Measurements from ENCODE around the gene TLCD5. TPM values are rescaled to one million over a fixed set of nuclear protein-coding genes. Genes with fewer than 3 reads are reported as not detected.

Gene TLCD5
- total and polyA plus RNA-seq, 2 experiments from 2014 or later, result 6.8 to 10.6 TPM

GRCh38 chr11:120342678-120343077 lies 17.6 kb downstream of the TLCD5 start:
- no peak for DNase-seq
- in situ Hi-C loops (cut with MboI), result no loop called here

GRCh38 chr11:120343429-120343828 lies 18.3 kb downstream of the TLCD5 start:
- H3K27me3 ChIP-seq (replicated peaks; ENCODE audit: insufficient read depth), result no peaks in the 10 kb centered on the region
- 59 to 64% methylated on average over 2 of the region's 2 CpGs for whole genome bisulfite sequencing, 2 experiments (ENCODE audit: low coverage in 1 of 2, low lambda C conversion rate in 2 of 2, missing lambda C conversion rate in 2 of 2)

More at GRCh38 chr11:120342678-120343077, 17.6 kb downstream of the TLCD5 start:
- no peak for TF ChIP-seq EZH2phosphoT487 (IDR thresholded peaks at IDR 0.05; ENCODE audit: insufficient read depth, low read depth)
- no peak for TF ChIP-seq EZH2 (IDR thresholded peaks at IDR 0.05; ENCODE audit: insufficient read depth, poor library complexity, severe bottlenecking)
- peaks cover 38% of the 10 kb centered on the region for H3F3A ChIP-seq (ENCODE audit: insufficient read depth)
- H3K9ac ChIP-seq, result no peak overlapping the region
- H3K27ac ChIP-seq, result no peak overlapping the region
- H3K4me3 ChIP-seq, result no peak overlapping the region
- H4K20me1 ChIP-seq (ENCODE audit: insufficient read depth), result peaks cover 56% of the 10 kb centered on the region
- H3K9me2 ChIP-seq (ENCODE audit: insufficient read depth), result no peaks in the 10 kb centered on the region
- H3K79me2 ChIP-seq (ENCODE audit: insufficient read depth), result peaks cover 100% of the 10 kb centered on the region
- no peaks in the 10 kb centered on the region for H3K9me3 ChIP-seq (ENCODE audit: low read depth)
- no peaks in the 10 kb centered on the region; the same call in 1 of the 2 replicates for H3K36me3 ChIP-seq (ENCODE audit: low read depth)
- 96 to 100% methylated on average over 3 of the region's 3 CpGs for WGBS, 2 experiments (ENCODE audit: low coverage in 1 of 2, low lambda C conversion rate in 2 of 2, missing lambda C conversion rate in 2 of 2)
- no peak overlapping the region for H2AFZ ChIP-seq
- H3K4me2 ChIP-seq (ENCODE audit: unreplicated experiment), result no peak overlapping the region
- no peaks in the 10 kb centered on the region for H3K27me3 ChIP-seq (replicated peaks; ENCODE audit: insufficient read depth)
- peaks cover 69% of the 10 kb centered on the region for H3K4me1 ChIP-seq (ENCODE audit: insufficient read depth)

GRCh38 chr11:120344302-120345004 lies 19.4 kb downstream of the TLCD5 start:
- no peak overlapping the region for H2AFZ ChIP-seq
- H3K9me3 ChIP-seq (ENCODE audit: low read depth), result no peaks in the 10 kb centered on the region
- H3K9ac ChIP-seq, result no peak overlapping the region
- H4K20me1 ChIP-seq (ENCODE audit: insufficient read depth), result peaks cover 56% of the 10 kb centered on the region
- H3K36me3 ChIP-seq (ENCODE audit: low read depth), result no peaks in the 10 kb centered on the region; the same call in 1 of the 2 replicates
- no peaks in the 10 kb centered on the region for H3K9me2 ChIP-seq (ENCODE audit: insufficient read depth)
- H3K4me1 ChIP-seq (ENCODE audit: insufficient read depth), result peaks cover 64% of the 10 kb centered on the region
- peaks cover 100% of the 10 kb centered on the region for H3K79me2 ChIP-seq (ENCODE audit: insufficient read depth)
- H3K4me3 ChIP-seq, result no peak overlapping the region
- peaks cover 23% of the 10 kb centered on the region for H3F3A ChIP-seq (ENCODE audit: insufficient read depth)
- in situ Hi-C loops (cut with MboI), result no loop called here
- 0 to 5% methylated on average over 1 of the region's 1 CpG for WGBS, 2 experiments (ENCODE audit: low coverage in 1 of 2, low lambda C conversion rate in 2 of 2, missing lambda C conversion rate in 2 of 2)
- TF ChIP-seq EZH2phosphoT487 (IDR thresholded peaks at IDR 0.05; ENCODE audit: insufficient read depth, low read depth) (no peak), EZH2 (IDR thresholded peaks at IDR 0.05; ENCODE audit: insufficient read depth, poor library complexity, severe bottlenecking) (no peak)
- no peaks in the 10 kb centered on the region for H3K27me3 ChIP-seq (replicated peaks; ENCODE audit: insufficient read depth)
- no peak overlapping the region for H3K27ac ChIP-seq
- peak overlapping the region; percentile 44 for H3K4me2 ChIP-seq (ENCODE audit: unreplicated experiment)
- DNase-seq, result peak; percentile 24

More at GRCh38 chr11:120343429-120343828, 18.3 kb downstream of the TLCD5 start:
- Histone ChIP-seq H3K4me1 (ENCODE audit: insufficient read depth) (peaks cover 69% of the 10 kb centered on the region), H3K9me3 (ENCODE audit: low read depth) (no peaks in the 10 kb centered on the region), H3K9ac (no peak overlapping the region), H3K27ac (no peak overlapping the region), H4K20me1 (ENCODE audit: insufficient read depth) (peaks cover 56% of the 10 kb centered on the region), H3K9me2 (ENCODE audit: insufficient read depth) (no peaks in the 10 kb centered on the region), H3K4me2 (ENCODE audit: unreplicated experiment) (no peak overlapping the region), H2AFZ (no peak overlapping the region), H3K79me2 (ENCODE audit: insufficient read depth) (peaks cover 100% of the 10 kb centered on the region), H3K36me3 (ENCODE audit: low read depth) (no peaks in the 10 kb centered on the region; the same call in 1 of the 2 replicates), H3K4me3 (no peak overlapping the region), H3F3A (ENCODE audit: insufficient read depth) (peaks cover 33% of the 10 kb centered on the region)
- in situ Hi-C loops (cut with MboI), result no loop called here
- DNase-seq, result no peak
- no peak for TF ChIP-seq EZH2 (IDR thresholded peaks at IDR 0.05; ENCODE audit: insufficient read depth, poor library complexity, severe bottlenecking)
- TF ChIP-seq EZH2phosphoT487 (IDR thresholded peaks at IDR 0.05; ENCODE audit: insufficient read depth, low read depth), result no peak

- Histone ChIP-seq H3K4me3 (no peak overlapping the region), H3K79me2 (ENCODE audit: insufficient read depth) (peaks cover 99% of the 10 kb centered on the region), H4K20me1 (ENCODE audit: insufficient read depth) (peaks cover 46% of the 10 kb centered on the region), H3K36me3 (ENCODE audit: low read depth) (no peaks in the 10 kb centered on the region; the same call in 1 of the 2 replicates), H3K27me3 (replicated peaks; ENCODE audit: insufficient read depth) (no peaks in the 10 kb centered on the region), H3F3A (ENCODE audit: insufficient read depth) (peaks cover 11% of the 10 kb centered on the region), H3K27ac (no peak overlapping the region), H3K4me1 (ENCODE audit: insufficient read depth) (peaks cover 47% of the 10 kb centered on the region), H3K4me2 (ENCODE audit: unreplicated experiment) (no peak overlapping the region), H3K9me3 (ENCODE audit: low read depth) (no peaks in the 10 kb centered on the region), H3K9me2 (ENCODE audit: insufficient read depth) (no peaks in the 10 kb centered on the region), H2AFZ (no peak overlapping the region), H3K9ac (no peak overlapping the region)
- WGBS, 2 experiments (ENCODE audit: low coverage in 1 of 2, low lambda C conversion rate in 2 of 2, missing lambda C conversion rate in 2 of 2), result 21 to 37% methylated on average over 1 of the region's 1 CpG
- no peak for DNase-seq
- TF ChIP-seq EZH2phosphoT487 (IDR thresholded peaks at IDR 0.05; ENCODE audit: insufficient read depth, low read depth), result no peak
- TF ChIP-seq EZH2 (IDR thresholded peaks at IDR 0.05; ENCODE audit: insufficient read depth, poor library complexity, severe bottlenecking), result no peak
- in situ Hi-C loops (cut with MboI), result no loop called here
Observed at GRCh38 chr11:120346233-120346632, 21.1 kb downstream of the TLCD5 start.
